HG02588 (cell line): Measurements from ENCODE around the gene ASCC1.
"Not testable (repeated sequence)": the region's sequence is repeated elsewhere in the genome, so short reads cannot be mapped to it uniquely, and the experiment has no call there.

ENCODE experiments used
- ATAC-seq: cut with Tn5 transposase; IDR thresholded peaks from one replicate; pipeline ENCODE4 v1.9.1; 2021; ENCODE audit warnings: mild to moderate bottlenecking, moderate library complexity; ENCODE audit not compliant: unreplicated experiment

Gene ASCC1

GRCh38 chr10:72249176-72249862 lies 33.2 kb upstream of the ASCC1 start:
- ATAC-seq: not testable (repeated sequence)

GRCh38 chr10:72248468-72249151 lies 32.5 kb upstream of the ASCC1 start:
- peak; percentile 69 for ATAC-seq

GRCh38 chr10:72245949-72246525 lies 30.0 kb upstream of the ASCC1 start:
- ATAC-seq: no peak

GRCh38 chr10:72244573-72245038 lies 28.5 kb upstream of the ASCC1 start:
- no peak for ATAC-seq

- no peak for ATAC-seq
Measured at GRCh38 chr10:72243822-72244437, 27.9 kb upstream of the ASCC1 start.

GRCh38 chr10:72242675-72243074 lies 26.6 kb upstream of the ASCC1 start:
- no peak for ATAC-seq

GRCh38 chr10:72241691-72242252 lies 25.7 kb upstream of the ASCC1 start:
- no peak for ATAC-seq

GRCh38 chr10:72240371-72240770 lies 24.3 kb upstream of the ASCC1 start:
- no peak for ATAC-seq

GRCh38 chr10:72239409-72239808 lies 23.3 kb upstream of the ASCC1 start:
- no peak for ATAC-seq

- ATAC-seq: no peak
Measured at GRCh38 chr10:72238392-72239175, 22.5 kb upstream of the ASCC1 start.

GRCh38 chr10:72235544-72236279 lies 19.6 kb upstream of the ASCC1 start:
- ATAC-seq: no peak

GRCh38 chr10:72234560-72235095 lies 18.6 kb upstream of the ASCC1 start:
- no peak for ATAC-seq

GRCh38 chr10:72233621-72234020 lies 17.5 kb upstream of the ASCC1 start:
- no peak for ATAC-seq

- ATAC-seq: no peak
Measured at GRCh38 chr10:72229261-72230251, 13.5 kb upstream of the ASCC1 start.

GRCh38 chr10:72228318-72228751 lies 12.3 kb upstream of the ASCC1 start:
- no peak for ATAC-seq

- no peak for ATAC-seq
Measured at GRCh38 chr10:72227826-72228225, 11.8 kb upstream of the ASCC1 start.

- ATAC-seq: no peak
Measured at GRCh38 chr10:72226418-72227027, 10.4 kb upstream of the ASCC1 start.

- not testable (repeated sequence) for ATAC-seq
Measured at GRCh38 chr10:72224191-72224590, 8.1 kb upstream of the ASCC1 start.
